Activated CD8-positive, alpha-beta T cell treated with anti-CD3 and anti-CD28 coated beads for 36 hours (primary cell): Measurements from ENCODE around the gene RPS6KB1. TPM values are rescaled to one million over a fixed set of nuclear protein-coding genes. Genes with fewer than 3 reads are reported as not detected.

Experiments used
- ATAC-seq: fragments of 200-7000 bp; cut with Tn5 transposase; one replicate; pipeline ENCODE4 v1.10.0; 2021; ENCODE audit warnings: mild to moderate bottlenecking, moderate library complexity
- CTCF ChIA-PET: fragments of 350-600 bp; sonication (Branson Sonifier 250); formaldehyde crosslinking; loops from one replicate; lab custom pipeline; 2021; ENCODE audit warnings: antibody characterized with exemption; lab: Charles Lee
- POLR2A ChIA-PET: fragments of 350-600 bp; sonication (Branson Sonifier 250); formaldehyde crosslinking; loops from one replicate; lab custom pipeline; 2021; ENCODE audit warnings: antibody characterized with exemption; lab: Charles Lee
- DNase-seq: peaks from one replicate; pipeline ENCODE4 v3.0.0-alpha.2; 2020
- H3K27ac Mint-ChIP-seq: one replicate; pipeline ENCODE4 v1.8.0; 2021; ENCODE audit warnings: mild to moderate bottlenecking, mixed read lengths
- H3K27me3 Mint-ChIP-seq: one replicate; pipeline ENCODE4 v1.8.0; 2021; ENCODE audit warnings: mixed read lengths
- H3K36me3 Mint-ChIP-seq: one replicate; pipeline ENCODE4 v1.8.0; 2021; ENCODE audit warnings: low read depth, mixed read lengths
- H3K4me1 Mint-ChIP-seq: one replicate; pipeline ENCODE4 v1.8.0; 2021; ENCODE audit warnings: low read depth, mixed read lengths
- H3K4me3 Mint-ChIP-seq: one replicate; pipeline ENCODE4 v1.8.0; 2021; ENCODE audit warnings: mild to moderate bottlenecking, moderate library complexity, mixed read lengths
- H3K9me3 Mint-ChIP-seq: one replicate; pipeline ENCODE4 v1.8.0; 2021; ENCODE audit warnings: mixed read lengths
- CTCF ChIP-seq: fragments of 200-600 bp; IDR thresholded peaks from one replicate; pipeline ENCODE4 v1.8.0; 2022; ENCODE audit warnings: antibody characterized with exemption, mild to moderate bottlenecking
- intact Hi-C: fragments of 100-400 bp; cut with micrococcal nuclease; formaldehyde crosslinking; loops from one replicate; pipeline ENCODE4 v1.10.0; 2022
- total RNA-seq, 2 experiments: library from RNA; stranded (reverse); gene quantifications; one replicate each; pipeline ENCODE4 v1.2.3, GENCODE V29; 2021

RPS6KB1 gene
- total RNA-seq: 10 to 100 TPM; 39.9 to 44.2 TPM

GRCh38 chr17:59892924-59893675 lies at the start of gene RPS6KB1, which contains the start of gene TUBD1:
Gene RPS6KB1 (plus strand): TSS chr17:59893121. CDS start chr17:59893185, 64 bp downstream.
Gene TUBD1 (minus strand): TSS chr17:59892943. CDS start chr17:59891002, 1,941 bp downstream.
- ChIA-PET CTCF (interaction anchor here (1.5 to 2.9 kb wide), 4 partner anchors 16 to 145 kb away, joined by 3 to 11 read pairs (median 6); no protein-coding TSS in a partner anchor), POLR2A (interaction anchor here (0.5 to 3.9 kb wide), 25 partner anchors 8 to 322 kb away, joined by 3 to 23 read pairs (median 4); partner anchors contain the start of genes CLTC, PTRH2 and VMP1)
- no peaks in the 10 kb centered on the region for H3K9me3 Mint-ChIP-seq
- no peak for TF ChIP-seq CTCF
- intact Hi-C loops: no loop called here
- peaks cover 42% of the 10 kb centered on the region for H3K4me1 Mint-ChIP-seq
- H3K4me3 Mint-ChIP-seq: peak within 1 kb of the TSS; percentile 93
- H3K27me3 Mint-ChIP-seq: no peaks in the 10 kb centered on the region
- H3K27ac Mint-ChIP-seq: peak within 1 kb of the TSS; percentile 98
- DNase-seq (peak; percentile 98), ATAC-seq (peak; percentile 98)
- peaks cover 30% of the 10 kb centered on the region for H3K36me3 Mint-ChIP-seq

- CTCF ChIA-PET: interaction anchor here (6.7 kb wide), 1 partner anchor 13 kb away, joined by 40 read pairs; no protein-coding TSS in a partner anchor
- POLR2A ChIA-PET: interaction anchor here (2.6 to 27.9 kb wide), 5 partner anchors 16 to 93 kb away, joined by 7 to 1156 read pairs (median 443); partner anchors contain the start of genes RPS6KB1 and TUBD1
Observed at GRCh38 chr17:59844884-59845594, 47.9 kb upstream of the RPS6KB1 start.

GRCh38 chr17:59845595-59846393 lies 47.1 kb upstream of the RPS6KB1 start:
- DNase-seq: peak; percentile 63
- CTCF ChIA-PET: interaction anchor here (1.0 to 6.7 kb wide), 4 partner anchors 13 to 87 kb away, joined by 3 to 40 read pairs (median 4); no protein-coding TSS in a partner anchor
- Mint-ChIP-seq H3K36me3 (peaks cover 28% of the 10 kb centered on the region), H3K4me3 (peak overlapping the region; percentile 54), H3K4me1 (peaks cover 59% of the 10 kb centered on the region), H3K27me3 (no peaks in the 10 kb centered on the region), H3K27ac (peak overlapping the region; percentile 80), H3K9me3 (no peaks in the 10 kb centered on the region)
- peak; percentile 5 for ATAC-seq
- POLR2A ChIA-PET: interaction anchor here (0.9 to 27.9 kb wide), 7 partner anchors 7 to 139 kb away, joined by 3 to 1156 read pairs (median 420); partner anchors contain the start of genes PTRH2, RPS6KB1 and TUBD1
- intact Hi-C loops: loop anchor here (5.0 kb wide), 1 partner anchor 93 kb away; no protein-coding TSS in a partner anchor
- TF ChIP-seq CTCF: no peak

More at GRCh38 chr17:59844884-59845594, 47.9 kb upstream of the RPS6KB1 start:
- Mint-ChIP-seq H3K4me3 (peak overlapping the region; percentile 54), H3K9me3 (no peaks in the 10 kb centered on the region), H3K27ac (peak overlapping the region; percentile 80), H3K27me3 (no peaks in the 10 kb centered on the region), H3K4me1 (peaks cover 59% of the 10 kb centered on the region), H3K36me3 (peaks cover 36% of the 10 kb centered on the region)
- no peak for DNase-seq
- TF ChIP-seq CTCF: no peak
- no peak for ATAC-seq
- intact Hi-C loops: loop anchor here (5.0 kb wide), 1 partner anchor 93 kb away; no protein-coding TSS in a partner anchor

- H3K27ac Mint-ChIP-seq: peak overlapping the region; percentile 80
- no peaks in the 10 kb centered on the region for H3K27me3 Mint-ChIP-seq
- ATAC-seq (peak; percentile 45), DNase-seq (peak; percentile 40)
- CTCF ChIA-PET: interaction anchor here (1.0 to 6.7 kb wide), 4 partner anchors 12 to 87 kb away, joined by 3 to 40 read pairs (median 4); no protein-coding TSS in a partner anchor
- POLR2A ChIA-PET: interaction anchor here (0.6 to 27.9 kb wide), 10 partner anchors 8 to 140 kb away, joined by 3 to 1156 read pairs (median 36); partner anchors contain the start of genes PTRH2, RPS6KB1 and TUBD1
- H3K36me3 Mint-ChIP-seq: peaks cover 20% of the 10 kb centered on the region
- no peaks in the 10 kb centered on the region for H3K9me3 Mint-ChIP-seq
- TF ChIP-seq CTCF: no peak
- intact Hi-C loops: loop anchor here (5.0 kb wide), 1 partner anchor 94 kb away; no protein-coding TSS in a partner anchor
- peaks cover 59% of the 10 kb centered on the region for H3K4me1 Mint-ChIP-seq
- peak overlapping the region; percentile 18 for H3K4me3 Mint-ChIP-seq
Observed at GRCh38 chr17:59846394-59847165, 46.3 kb upstream of the RPS6KB1 start.
